Measurements from ENCODE around the gene HBG2. TPM values are rescaled to one million over a fixed set of nuclear protein-coding genes. Genes with fewer than 3 reads are reported as not detected.
"Not testable (repeated sequence)": the region's sequence is repeated elsewhere in the genome, so short reads cannot be mapped to it uniquely, and the experiment has no call there.

HBG2 gene
- total and polyA plus RNA-seq, 10 of the 15 experiments (the other 5 are each of a cell fraction or from before 2014, with no cell fraction given): 1.1 to 8.3 (median 2.9) TPM; not detected in 5

- no peak for TF ChIP-seq IRF5 (IDR thresholded peaks at IDR 0.05; ENCODE audit: borderline replicate concordance)
- TF ChIP-seq IRF3 (IDR thresholded peaks at IDR 0.05): no peak
- no peak for TF ChIP-seq TCF7 (IDR thresholded peaks at IDR 0.05; ENCODE audit: borderline replicate concordance)
- no peak for TF ChIP-seq YY1 (IDR thresholded peaks at IDR 0.05; ENCODE audit: low read depth, low read length)
Measured at GRCh38 chr11:5250543-5251204, 3.9 kb downstream of the HBG2 start (continued).

- not testable (repeated sequence) for BruUV-seq (replicated peaks)
Measured at GRCh38 chr11:5249807-5250396, 4.7 kb downstream of the HBG2 start, which contains the start of gene HBG1. Gene HBG1 (minus strand): TSS chr11:5249857. CDS start chr11:5249804, 53 bp downstream.

GRCh38 chr11:5248498-5248897, 6.1 kb downstream of the HBG2 start:
- BruUV-seq (replicated peaks); CTCF ChIA-PET; SMC1A ChIA-PET (ENCODE audit: uncharacterized antibody, unreplicated experiment): not testable (repeated sequence)

More at GRCh38 chr11:5249807-5250396, 4.7 kb downstream of the HBG2 start, which contains the start of gene HBG1:
- intact Hi-C loops (cut with micrococcal nuclease; ENCODE audit: unreplicated experiment); H2AFZ ChIP-seq (ENCODE audit: control insufficient read depth, low read depth, low read length); POLR2A ChIA-PET; SMC1A ChIA-PET (ENCODE audit: uncharacterized antibody, unreplicated experiment); H3K4me3 ChIP-seq; H3K4me2 ChIP-seq (ENCODE audit: control insufficient read depth, insufficient read depth); FAIRE-seq; CTCF ChIA-PET; RAD21 ChIA-PET (ENCODE audit: unreplicated experiment); H3K79me2 ChIP-seq (ENCODE audit: control insufficient read depth, insufficient read depth, low read length); H4K20me1 ChIP-seq (ENCODE audit: control insufficient read depth, insufficient read depth); H3K36me3 ChIP-seq (ENCODE audit: control insufficient read depth in 2 of 2, insufficient read depth in 2 of 2, low read length in 1 of 2); H3K27me3 ChIP-seq (replicated peaks in 1 of 2; ENCODE audit: control insufficient read depth in 2 of 2, insufficient read depth in 2 of 2, low read length in 1 of 2); H3K27ac ChIP-seq (ENCODE audit: control insufficient read depth, insufficient read depth); in situ Hi-C loops (cut with MboI); ATAC-seq; H3K9ac ChIP-seq (ENCODE audit: control insufficient read depth, insufficient read depth, low read length); DNase-seq (ENCODE audit: low read depth, low spot score); H3K4me1 ChIP-seq (ENCODE audit: control insufficient read depth, insufficient read depth, low read length); H3K9me3 ChIP-seq (replicated peaks; ENCODE audit: control insufficient read depth, insufficient read depth, low read length): not testable (repeated sequence)
- WGBS (ENCODE audit: insufficient coverage, insufficient replicate concordance, low lambda C conversion rate, missing lambda C conversion rate): 0% methylated on average over 3 of the region's 9 CpGs

More at GRCh38 chr11:5248498-5248897, 6.1 kb downstream of the HBG2 start:
- DNase-seq (ENCODE audit: low read depth, low spot score); POLR2A ChIA-PET; H3K9me3 ChIP-seq (replicated peaks; ENCODE audit: control insufficient read depth, insufficient read depth, low read length); FAIRE-seq; H3K9ac ChIP-seq (ENCODE audit: control insufficient read depth, insufficient read depth, low read length); ATAC-seq; H2AFZ ChIP-seq (ENCODE audit: control insufficient read depth, low read depth, low read length); H3K4me3 ChIP-seq; H3K4me2 ChIP-seq (ENCODE audit: control insufficient read depth, insufficient read depth); in situ Hi-C loops (cut with MboI); H3K27ac ChIP-seq (ENCODE audit: control insufficient read depth, insufficient read depth); H3K4me1 ChIP-seq (ENCODE audit: control insufficient read depth, insufficient read depth, low read length); intact Hi-C loops (cut with micrococcal nuclease; ENCODE audit: unreplicated experiment); H3K27me3 ChIP-seq (replicated peaks in 1 of 2; ENCODE audit: control insufficient read depth in 2 of 2, insufficient read depth in 2 of 2, low read length in 1 of 2); H4K20me1 ChIP-seq (ENCODE audit: control insufficient read depth, insufficient read depth); H3K79me2 ChIP-seq (ENCODE audit: control insufficient read depth, insufficient read depth, low read length); RAD21 ChIA-PET (ENCODE audit: unreplicated experiment); H3K36me3 ChIP-seq (ENCODE audit: control insufficient read depth in 2 of 2, insufficient read depth in 2 of 2, low read length in 1 of 2): not testable (repeated sequence)
- 89% methylated on average over 7 of the region's 7 CpGs for WGBS (ENCODE audit: insufficient coverage, insufficient replicate concordance, low lambda C conversion rate, missing lambda C conversion rate)

Measured in GM12878 (cell line).